Panc1 (cell line): ENCODE results near the gene EZH2.

ENCODE experiments used
- POLR2AphosphoS5 ChIP-seq: IDR thresholded peaks from 2 replicates; pipeline ENCODE4 v1.6.1; 2012; ENCODE audit warnings: mild to moderate bottlenecking, low read depth, low read length, moderate library complexity
- SIN3A ChIP-seq: IDR thresholded peaks from 2 replicates; pipeline ENCODE4 v1.6.1; 2012; ENCODE audit warnings: low read depth, mild to moderate bottlenecking, low read length, moderate library complexity, borderline replicate concordance; ENCODE audit not compliant: insufficient read depth
- TCF7L2 ChIP-seq: IDR thresholded peaks from 2 replicates; pipeline ENCODE4 v1.6.1; 2011; ENCODE audit warnings: mild to moderate bottlenecking, low read depth, low read length, inconsistent platforms
- TF ChIP-seq, protein P1 (sequence below): fragments of 450-650 bp; IDR thresholded peaks from 2 replicates; pipeline ENCODE4 v1.5.1; 2017; ENCODE audit warnings: mild to moderate bottlenecking
- TF ChIP-seq, protein P2 (sequence below), 2 experiments: IDR thresholded peaks; 2 replicates each; pipeline ENCODE4 v1.6.1; 2011 to 2012; ENCODE audit warnings: low read depth in 2 of 2, control low read depth in 1 of 2, low read length in 1 of 2, mild to moderate bottlenecking in 1 of 2, moderate library complexity in 1 of 2; ENCODE audit not compliant: insufficient read depth in 1 of 2

DNA sequence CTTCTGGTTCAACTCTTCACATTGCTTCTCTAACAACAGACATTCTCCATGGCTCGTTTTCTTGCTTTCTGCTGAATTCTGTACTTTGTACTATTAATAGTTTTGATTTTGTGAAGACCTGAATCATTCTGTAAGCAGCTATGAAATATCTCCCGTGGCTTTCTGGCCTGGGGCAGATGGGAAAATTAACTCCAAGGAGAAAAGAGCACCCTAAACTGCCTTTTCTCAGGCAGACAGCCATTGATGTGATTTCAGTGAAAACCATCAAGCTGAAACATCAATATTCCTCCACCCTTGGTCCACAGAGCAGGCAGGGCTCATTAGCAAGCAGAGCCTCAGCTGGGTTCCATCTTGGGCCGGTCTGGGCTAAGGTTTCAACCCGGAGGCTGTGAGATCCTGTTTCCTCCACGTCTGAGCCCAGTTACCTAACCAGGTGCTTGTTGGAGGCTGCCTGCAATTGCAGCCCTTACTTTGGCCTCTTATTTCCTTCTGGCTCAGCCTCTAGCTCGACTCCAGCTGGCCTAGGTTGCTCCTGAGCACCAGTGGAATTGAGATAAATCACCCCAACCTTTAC lies 21.1 kb upstream of the EZH2 start:
- no peak for TF ChIP-seq TCF7L2
- TF ChIP-seq, protein P1, sequence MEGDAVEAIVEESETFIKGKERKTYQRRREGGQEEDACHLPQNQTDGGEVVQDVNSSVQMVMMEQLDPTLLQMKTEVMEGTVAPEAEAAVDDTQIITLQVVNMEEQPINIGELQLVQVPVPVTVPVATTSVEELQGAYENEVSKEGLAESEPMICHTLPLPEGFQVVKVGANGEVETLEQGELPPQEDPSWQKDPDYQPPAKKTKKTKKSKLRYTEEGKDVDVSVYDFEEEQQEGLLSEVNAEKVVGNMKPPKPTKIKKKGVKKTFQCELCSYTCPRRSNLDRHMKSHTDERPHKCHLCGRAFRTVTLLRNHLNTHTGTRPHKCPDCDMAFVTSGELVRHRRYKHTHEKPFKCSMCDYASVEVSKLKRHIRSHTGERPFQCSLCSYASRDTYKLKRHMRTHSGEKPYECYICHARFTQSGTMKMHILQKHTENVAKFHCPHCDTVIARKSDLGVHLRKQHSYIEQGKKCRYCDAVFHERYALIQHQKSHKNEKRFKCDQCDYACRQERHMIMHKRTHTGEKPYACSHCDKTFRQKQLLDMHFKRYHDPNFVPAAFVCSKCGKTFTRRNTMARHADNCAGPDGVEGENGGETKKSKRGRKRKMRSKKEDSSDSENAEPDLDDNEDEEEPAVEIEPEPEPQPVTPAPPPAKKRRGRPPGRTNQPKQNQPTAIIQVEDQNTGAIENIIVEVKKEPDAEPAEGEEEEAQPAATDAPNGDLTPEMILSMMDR: no peak
- no peak for TF ChIP-seq POLR2AphosphoS5
- no peak for TF ChIP-seq SIN3A
- TF ChIP-seq, protein P2, sequence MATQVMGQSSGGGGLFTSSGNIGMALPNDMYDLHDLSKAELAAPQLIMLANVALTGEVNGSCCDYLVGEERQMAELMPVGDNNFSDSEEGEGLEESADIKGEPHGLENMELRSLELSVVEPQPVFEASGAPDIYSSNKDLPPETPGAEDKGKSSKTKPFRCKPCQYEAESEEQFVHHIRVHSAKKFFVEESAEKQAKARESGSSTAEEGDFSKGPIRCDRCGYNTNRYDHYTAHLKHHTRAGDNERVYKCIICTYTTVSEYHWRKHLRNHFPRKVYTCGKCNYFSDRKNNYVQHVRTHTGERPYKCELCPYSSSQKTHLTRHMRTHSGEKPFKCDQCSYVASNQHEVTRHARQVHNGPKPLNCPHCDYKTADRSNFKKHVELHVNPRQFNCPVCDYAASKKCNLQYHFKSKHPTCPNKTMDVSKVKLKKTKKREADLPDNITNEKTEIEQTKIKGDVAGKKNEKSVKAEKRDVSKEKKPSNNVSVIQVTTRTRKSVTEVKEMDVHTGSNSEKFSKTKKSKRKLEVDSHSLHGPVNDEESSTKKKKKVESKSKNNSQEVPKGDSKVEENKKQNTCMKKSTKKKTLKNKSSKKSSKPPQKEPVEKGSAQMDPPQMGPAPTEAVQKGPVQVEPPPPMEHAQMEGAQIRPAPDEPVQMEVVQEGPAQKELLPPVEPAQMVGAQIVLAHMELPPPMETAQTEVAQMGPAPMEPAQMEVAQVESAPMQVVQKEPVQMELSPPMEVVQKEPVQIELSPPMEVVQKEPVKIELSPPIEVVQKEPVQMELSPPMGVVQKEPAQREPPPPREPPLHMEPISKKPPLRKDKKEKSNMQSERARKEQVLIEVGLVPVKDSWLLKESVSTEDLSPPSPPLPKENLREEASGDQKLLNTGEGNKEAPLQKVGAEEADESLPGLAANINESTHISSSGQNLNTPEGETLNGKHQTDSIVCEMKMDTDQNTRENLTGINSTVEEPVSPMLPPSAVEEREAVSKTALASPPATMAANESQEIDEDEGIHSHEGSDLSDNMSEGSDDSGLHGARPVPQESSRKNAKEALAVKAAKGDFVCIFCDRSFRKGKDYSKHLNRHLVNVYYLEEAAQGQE (IDR thresholded peaks at IDR 0.05; ENCODE audit: insufficient read depth in 1 of 2, low read depth in 2 of 2, low read length in 1 of 2): no peak
